Adrenal gland (tissue), 12 donors: ENCODE measurements around the gene HEATR5A. TPM values are rescaled to one million over a fixed set of nuclear protein-coding genes. Genes with fewer than 3 reads are reported as not detected.

Experiments used
- DNase-seq, 7 donors: peaks; one replicate each; pipeline ENCODE4 v3.0.0-alpha.2; 2019 to 2020
- H3K27ac ChIP-seq, 5 donors: fragments of 200-600 bp; sonication (generic) in 4 of 5; 1 replicate in 3 of 5; 2 replicates in 2 of 5; pipeline versions ENCODE4 v1.5.1 to v1.8.0; 2016 to 2020; ENCODE audit warnings: mild to moderate bottlenecking in 1 of 5
- H3K27me3 ChIP-seq: fragments of 200-600 bp; 2 replicates; pipeline ENCODE4 v1.8.0; 2021
- H3K36me3 ChIP-seq, 2 donors: fragments of 200-600 bp; replicated peaks in 1 of 2; 1 replicate in 1 of 2; 2 replicates in 1 of 2; pipeline versions ENCODE4 v1.5.1 to v1.8.0; 2018 to 2022
- H3K4me1 ChIP-seq, 2 donors: fragments of 200-600 bp; replicated peaks in 1 of 2; 1 replicate in 1 of 2; 2 replicates in 1 of 2; pipeline versions ENCODE4 v1.5.1 to v1.8.0; 2018 to 2021
- H3K4me3 ChIP-seq, 4 donors: fragments of 200-600 bp; sonication (generic) in 3 of 4; one replicate each; pipeline ENCODE4 v1.5.1; 2016 to 2018
- H3K9me3 ChIP-seq, 3 donors: fragments of 200-600 bp; sonication (generic) in 1 of 3; replicated peaks in 1 of 3; 1 replicate in 2 of 3; 2 replicates in 1 of 3; pipeline versions ENCODE4 v1.5.1 to v1.8.0; 2016 to 2021
- POLR2A ChIP-seq, 2 donors: fragments of 450-650 bp; IDR thresholded peaks; one replicate each; pipeline ENCODE4 v1.6.1; 2017; ENCODE audit warnings: antibody characterized with exemption in 2 of 2, mild to moderate bottlenecking in 2 of 2, moderate library complexity in 1 of 2
- WGBS, 4 donors: extraction: QIAGEN DNeasy Blood & Tissue Kit in 2 of 4; methylation state at CpG; one replicate each; pipeline versions ENCODE4 v1.1.5 to v1.1.7; 2013 to 2017; 5-methylcytosine and 5-hydroxymethylcytosine counted together
- intact Hi-C, 2 donors: fragments of 100-400 bp; cut with DNase I; formaldehyde crosslinking; loops; one replicate each; pipeline versions ENCODE4 v1.14.1 to v1.15.0; 2022 to 2023
- polyA plus RNA-seq, 3 donors: library from polyadenylated mRNA; stranded (reverse); fragments of 200-250 nt in 2 of 3; fragments of 350-450 nt in 1 of 3; fragmentation: Illumina TruSeq in 1 of 3; extraction: RNeasy Lipid Tissue Mini Kit (QIAGEN cat#74804) in 1 of 3; gene quantifications; one replicate each; pipeline ENCODE4 v1.2.3, GENCODE V29; 2013 to 2014
- total RNA-seq, 9 donors: library from RNA; depleted of rRNA in 4 of 9; stranded (reverse); fragments of >200 nt in 4 of 9; fragments of 120-200 nt in 1 of 9; fragmentation: NEBNext Ultra II Directional in 1 of 9; extraction: Animal tissue kit (Norgen Biotek cat#: 25700) in 1 of 9; gene quantifications; one replicate each; pipeline versions ENCODE4 v1.1.0 to v1.2.4, GENCODE V29; 2013 to 2023
- TF ChIP-seq, protein P1 (sequence below), 6 experiments: fragments of 450-650 bp in 4 of 6; fragments of 200-600 bp in 2 of 6; sonication (generic) in 1 of 6; IDR thresholded peaks; 1 replicate in 5 of 6; 2 replicates in 1 of 6; pipeline versions ENCODE4 v1.5.1 to v1.8.0; 2016 to 2021; ENCODE audit warnings: antibody characterized with exemption in 6 of 6, mild to moderate bottlenecking in 2 of 6, moderate library complexity in 1 of 6
- donor health status: healthy with polysubstance abuse.
- donor health status: Bipolar disorder and iron deficiency.
- donor health status: DM: yes; HTN: yes; CAD: no.
- donor health status: DM: no; HTN: no; CAD: no.
- donor health status: DM: no; HTN: no; CAD: no.
- donor health status: DM: yes; HTN: yes; CAD: no.

The HEATR5A gene
- total and polyA plus RNA-seq, 12 donors: 20.8 to 60.4 (median 40.1) TPM

DNA sequence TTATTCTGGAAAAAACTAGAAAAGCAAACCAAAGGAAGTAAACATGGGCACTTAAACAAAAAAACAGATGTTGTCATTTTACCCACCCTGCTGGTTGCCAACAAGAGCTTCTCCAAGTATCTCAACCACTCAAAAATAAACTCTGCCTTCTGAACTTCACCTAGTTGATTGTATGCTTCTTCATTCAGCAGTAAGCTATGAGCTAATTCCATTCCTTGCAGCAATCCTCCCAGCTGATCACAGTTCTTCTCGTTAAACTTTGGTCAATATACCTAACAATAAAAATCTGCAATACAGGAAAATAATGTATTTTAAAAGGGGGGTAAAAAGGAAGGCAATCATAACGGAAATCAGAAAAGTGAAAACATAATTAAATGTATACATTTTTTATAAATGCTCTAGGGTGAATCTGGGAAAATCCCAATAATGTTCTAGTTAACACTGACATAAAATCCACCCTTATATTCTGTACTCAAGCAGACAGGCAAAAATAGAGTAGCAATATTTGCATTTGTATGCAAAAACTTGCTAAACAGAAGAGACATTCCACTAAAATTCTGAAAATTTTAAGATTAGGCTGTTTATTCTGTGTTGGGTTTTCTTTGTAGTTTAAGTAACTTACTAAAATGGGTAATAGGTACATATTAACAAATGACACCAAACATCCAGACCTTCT lies 17.4 kb downstream of the HEATR5A start:
- peaks cover 0 to 19% of the 10 kb centered on the region in 2 donors for H3K36me3 ChIP-seq
- no peak for DNase-seq
- TF ChIP-seq POLR2A (IDR thresholded peaks at IDR 0.05): no peak
- TF ChIP-seq, protein P1, sequence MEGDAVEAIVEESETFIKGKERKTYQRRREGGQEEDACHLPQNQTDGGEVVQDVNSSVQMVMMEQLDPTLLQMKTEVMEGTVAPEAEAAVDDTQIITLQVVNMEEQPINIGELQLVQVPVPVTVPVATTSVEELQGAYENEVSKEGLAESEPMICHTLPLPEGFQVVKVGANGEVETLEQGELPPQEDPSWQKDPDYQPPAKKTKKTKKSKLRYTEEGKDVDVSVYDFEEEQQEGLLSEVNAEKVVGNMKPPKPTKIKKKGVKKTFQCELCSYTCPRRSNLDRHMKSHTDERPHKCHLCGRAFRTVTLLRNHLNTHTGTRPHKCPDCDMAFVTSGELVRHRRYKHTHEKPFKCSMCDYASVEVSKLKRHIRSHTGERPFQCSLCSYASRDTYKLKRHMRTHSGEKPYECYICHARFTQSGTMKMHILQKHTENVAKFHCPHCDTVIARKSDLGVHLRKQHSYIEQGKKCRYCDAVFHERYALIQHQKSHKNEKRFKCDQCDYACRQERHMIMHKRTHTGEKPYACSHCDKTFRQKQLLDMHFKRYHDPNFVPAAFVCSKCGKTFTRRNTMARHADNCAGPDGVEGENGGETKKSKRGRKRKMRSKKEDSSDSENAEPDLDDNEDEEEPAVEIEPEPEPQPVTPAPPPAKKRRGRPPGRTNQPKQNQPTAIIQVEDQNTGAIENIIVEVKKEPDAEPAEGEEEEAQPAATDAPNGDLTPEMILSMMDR (IDR thresholded peaks at IDR 0.05): no peak
- intact Hi-C loops: no loop called here
- no peaks in the 10 kb centered on the region for H3K9me3 ChIP-seq
- H3K27ac ChIP-seq: no peak overlapping the region
- peaks cover 0 to 3% of the 10 kb centered on the region in 2 donors for H3K4me1 ChIP-seq
- no peaks in the 10 kb centered on the region for H3K27me3 ChIP-seq
- no peak overlapping the region for H3K4me3 ChIP-seq
- WGBS, 4 donors: 85 to 95% (median 90%) methylated on average over 2 of the region's 2 CpGs

DNA sequence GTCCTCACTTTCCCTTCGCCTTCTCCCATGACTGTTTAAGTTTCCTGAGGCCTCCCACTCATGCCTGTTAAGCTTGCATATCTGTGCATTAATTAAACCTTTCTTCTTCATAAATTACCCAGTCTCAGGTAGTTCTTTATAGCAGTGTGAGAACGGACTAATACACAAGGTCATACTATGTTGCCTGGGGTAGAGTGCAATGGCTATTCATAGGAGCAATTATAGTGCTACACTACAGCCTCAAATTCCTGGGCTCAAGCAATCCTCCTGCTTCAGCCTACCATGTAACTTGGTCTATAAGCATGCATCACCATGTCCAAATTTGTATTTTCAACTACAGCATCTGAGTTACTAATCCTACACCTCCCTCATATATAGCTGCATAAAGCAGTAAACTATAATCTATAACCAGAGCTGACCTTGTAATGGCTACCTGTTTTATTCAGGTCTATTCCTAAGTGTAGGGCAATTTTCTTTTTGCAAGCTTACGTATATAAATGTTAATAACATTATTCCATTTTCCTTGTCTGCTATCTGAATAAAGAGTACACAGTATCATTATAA lies 18.9 kb downstream of the HEATR5A start:
- 87 to 99% (median 92%) methylated on average over 3 of the region's 3 CpGs for WGBS, 4 donors
- intact Hi-C loops: no loop called here
- H3K4me3 ChIP-seq: no peak overlapping the region
- H3K36me3 ChIP-seq: peaks cover 0 to 23% of the 10 kb centered on the region in 2 donors
- H3K4me1 ChIP-seq: peaks cover 0 to 3% of the 10 kb centered on the region in 2 donors
- H3K27me3 ChIP-seq: no peaks in the 10 kb centered on the region
- no peak for TF ChIP-seq POLR2A (IDR thresholded peaks at IDR 0.05)
- TF ChIP-seq, protein P1 (IDR thresholded peaks at IDR 0.05): no peak
- H3K9me3 ChIP-seq: no peaks in the 10 kb centered on the region
- no peak overlapping the region for H3K27ac ChIP-seq
- DNase-seq: no peak

DNA sequence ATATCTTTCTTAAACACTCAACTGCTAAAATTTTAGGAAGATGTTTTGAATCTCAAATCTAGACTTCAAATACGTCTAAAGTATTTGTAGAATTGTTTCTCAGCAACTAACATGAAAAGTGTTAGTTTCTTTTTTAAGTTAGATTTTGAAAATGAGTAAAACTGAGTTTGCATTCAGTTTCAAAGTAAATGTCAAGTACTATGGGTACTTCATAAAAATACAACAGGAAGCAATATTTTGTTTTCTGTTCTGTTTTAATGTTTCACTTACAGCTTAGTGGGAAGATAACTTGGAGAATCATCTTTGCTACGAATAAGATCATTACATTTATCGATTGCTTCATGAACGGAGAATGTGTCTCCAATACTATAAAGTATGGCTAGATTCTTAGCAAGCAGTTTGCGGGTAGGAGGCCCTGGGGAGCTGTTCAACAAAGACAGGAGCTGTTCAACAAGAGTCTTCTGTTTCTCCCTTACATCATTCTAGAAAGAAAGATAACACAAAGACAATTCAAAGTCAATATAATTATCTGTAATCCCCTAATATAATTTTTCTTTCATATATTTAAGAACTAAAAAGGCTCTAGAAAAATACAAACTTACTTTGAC lies 20.2 kb downstream of the HEATR5A start:
- Histone ChIP-seq H3K4me3 (no peak overlapping the region), H3K4me1 (no peaks in the 10 kb centered on the region), H3K27ac (no peak overlapping the region), H3K27me3 (no peaks in the 10 kb centered on the region), H3K36me3 (peaks cover 0 to 24% of the 10 kb centered on the region in 2 donors), H3K9me3 (no peaks in the 10 kb centered on the region)
- no peak for DNase-seq
- intact Hi-C loops: no loop called here
- 86 to 91% (median 88%) methylated on average over 5 of the region's 5 CpGs for WGBS, 4 donors
- TF ChIP-seq POLR2A (IDR thresholded peaks at IDR 0.05): no peak
- TF ChIP-seq, protein P1 (IDR thresholded peaks at IDR 0.05): no peak

DNA sequence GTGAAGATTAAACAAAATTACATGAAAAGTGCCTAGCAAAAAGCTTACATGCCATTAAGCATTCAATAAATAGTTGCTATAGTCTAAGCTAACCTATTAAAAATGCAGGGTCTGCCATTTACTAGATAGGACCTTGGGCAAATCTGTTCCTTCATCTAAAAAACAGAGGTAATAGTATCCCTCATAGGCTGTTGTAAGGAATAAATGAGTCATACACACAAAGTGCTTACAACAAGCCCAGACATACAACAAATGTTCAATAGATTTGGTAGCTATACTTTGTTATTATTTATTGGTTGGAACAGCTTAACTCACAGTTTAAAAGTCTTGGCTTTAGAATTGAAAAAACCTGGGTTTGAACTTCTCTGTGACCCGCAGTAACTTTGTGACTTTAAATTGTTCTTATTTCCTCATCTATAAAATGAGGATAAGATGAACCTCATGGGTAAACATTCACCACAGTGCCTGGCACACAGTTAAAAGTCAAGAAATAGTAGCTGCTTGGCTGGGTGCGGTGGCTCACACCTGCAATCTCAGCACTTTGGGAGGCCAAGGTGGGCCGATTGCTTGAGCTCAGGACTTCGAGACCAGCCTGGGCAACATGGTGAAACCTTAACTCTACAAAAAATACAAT lies 24.7 kb downstream of the HEATR5A start:
- H3K36me3 ChIP-seq: peaks cover 0 to 18% of the 10 kb centered on the region in 2 donors
- DNase-seq: no peak
- no peak overlapping the region for H3K4me3 ChIP-seq
- no peak overlapping the region for H3K27ac ChIP-seq
- H3K9me3 ChIP-seq: no peaks in the 10 kb centered on the region
- WGBS, 4 donors: 95 to 98% (median 95%) methylated on average over 4 of the region's 4 CpGs
- intact Hi-C loops: no loop called here
- H3K4me1 ChIP-seq: no peaks in the 10 kb centered on the region
- no peaks in the 10 kb centered on the region for H3K27me3 ChIP-seq
- TF ChIP-seq, protein P1 (IDR thresholded peaks at IDR 0.05): no peak
- no peak for TF ChIP-seq POLR2A (IDR thresholded peaks at IDR 0.05)
